Mucosa of stomach (tissue), 1 donor: ENCODE measurements around the gene SWAP70.

Experiments
- H3K27me3 ChIP-seq: one replicate; pipeline ENCODE4 v1.7.0; 2013; ENCODE audit warnings: mild to moderate bottlenecking, low read length; ENCODE audit not compliant: control insufficient read depth, insufficient read depth
- H3K36me3 ChIP-seq: one replicate; pipeline ENCODE4 v1.7.0; 2013; ENCODE audit warnings: low read length; ENCODE audit not compliant: control insufficient read depth, insufficient read depth
- H3K4me1 ChIP-seq: one replicate; pipeline ENCODE4 v1.7.0; 2013; ENCODE audit warnings: mild to moderate bottlenecking, low read length; ENCODE audit not compliant: control insufficient read depth, insufficient read depth
- H3K4me3 ChIP-seq: one replicate; pipeline ENCODE4 v1.7.0; 2013; ENCODE audit warnings: low read length
- H3K9ac ChIP-seq: one replicate; pipeline ENCODE4 v1.7.0; 2013; ENCODE audit warnings: mild to moderate bottlenecking, low read length, moderate library complexity
- H3K9me3 ChIP-seq: one replicate; pipeline ENCODE4 v1.7.0; 2013; ENCODE audit warnings: mild to moderate bottlenecking, low read length, moderate library complexity; ENCODE audit not compliant: control insufficient read depth
- donor health status: Pancreatic carcinoma.

SWAP70 gene

DNA sequence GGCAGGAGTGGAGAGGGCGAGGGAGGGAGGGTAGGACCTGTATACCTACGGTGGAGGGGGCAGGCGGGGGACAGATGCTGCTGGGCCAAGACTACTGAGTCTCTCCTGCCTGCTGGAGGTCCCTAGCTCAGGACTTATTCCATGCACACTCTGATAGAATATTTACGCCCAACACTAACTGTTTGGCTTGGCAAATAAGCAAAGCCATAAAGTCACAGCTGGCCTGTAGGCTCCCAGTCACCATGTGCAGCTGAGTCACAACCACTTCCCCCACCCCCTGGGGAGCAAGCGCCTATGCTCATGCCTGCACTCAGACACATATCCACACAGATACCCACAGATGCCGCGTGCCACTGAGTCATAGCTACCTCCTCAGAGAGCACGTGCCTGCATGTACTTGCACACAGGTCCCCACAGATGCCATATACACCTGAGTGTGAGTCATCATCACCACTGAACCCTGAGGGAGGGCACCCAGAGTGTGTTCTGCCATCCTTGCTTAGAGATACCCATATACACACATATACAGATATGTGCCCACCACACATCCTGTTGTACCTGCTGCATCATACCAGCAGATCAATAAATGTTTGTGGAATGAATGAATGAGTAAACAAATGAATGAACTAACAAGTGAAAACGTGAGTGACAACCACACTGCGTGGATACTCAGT is 95.8 kb downstream of the SWAP70 start:
- Histone ChIP-seq H3K9ac (no peak overlapping the region), H3K9me3 (no peaks in the 10 kb centered on the region), H3K36me3 (no peaks in the 10 kb centered on the region), H3K27me3 (no peaks in the 10 kb centered on the region), H3K4me1 (peaks cover 26% of the 10 kb centered on the region), H3K4me3 (no peak overlapping the region)

DNA sequence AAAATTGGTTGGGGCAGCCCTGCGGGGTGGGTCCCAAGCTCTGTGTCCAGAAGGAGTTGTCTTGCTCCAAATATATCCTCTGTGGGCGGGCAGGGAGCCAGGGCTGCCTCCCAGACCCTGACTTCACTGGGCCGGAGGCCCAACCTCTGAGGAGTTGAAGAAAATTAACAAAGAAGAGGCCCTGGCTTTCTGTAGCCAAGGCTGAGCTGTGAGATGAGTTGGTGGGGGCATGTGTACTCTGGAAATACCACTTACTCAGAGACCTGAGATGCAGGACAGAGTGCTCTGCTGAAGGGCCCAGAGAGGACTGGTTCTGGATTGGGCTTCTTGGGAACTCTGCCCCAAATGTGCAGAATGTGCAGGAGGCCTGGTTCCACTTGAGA is 96.3 kb downstream of the SWAP70 start:
- Histone ChIP-seq H3K9ac (no peak overlapping the region), H3K4me1 (peaks cover 26% of the 10 kb centered on the region), H3K27me3 (no peaks in the 10 kb centered on the region), H3K9me3 (no peaks in the 10 kb centered on the region), H3K4me3 (no peak overlapping the region), H3K36me3 (no peaks in the 10 kb centered on the region)

DNA sequence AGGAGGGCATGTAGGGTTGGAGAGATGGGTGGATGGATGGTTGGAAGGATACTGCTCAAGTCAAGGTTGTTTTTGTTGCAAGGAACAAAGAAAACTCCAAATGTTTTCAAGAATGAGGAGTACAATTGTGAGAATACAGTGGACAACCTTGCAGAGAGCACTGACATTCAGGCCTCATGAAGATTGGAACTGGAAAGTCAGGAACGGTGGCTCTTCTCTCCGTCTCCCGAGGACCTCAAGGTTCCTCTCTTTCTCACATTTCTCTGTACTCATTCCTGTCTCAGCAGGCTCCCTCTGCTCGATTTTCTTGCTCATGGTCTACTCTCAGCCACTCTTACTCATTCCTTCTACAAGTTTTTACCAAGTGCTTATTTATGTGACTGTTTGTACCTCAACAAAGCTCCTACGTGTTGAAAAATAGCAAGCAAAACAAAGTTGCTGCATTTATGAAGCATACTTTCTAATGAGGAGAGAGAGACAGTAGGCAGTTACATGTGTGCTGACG is 97.6 kb downstream of the SWAP70 start:
- Histone ChIP-seq H3K27me3 (no peaks in the 10 kb centered on the region), H3K4me3 (no peak overlapping the region), H3K36me3 (no peaks in the 10 kb centered on the region), H3K9me3 (no peaks in the 10 kb centered on the region), H3K9ac (no peak overlapping the region), H3K4me1 (peaks cover 26% of the 10 kb centered on the region)

DNA sequence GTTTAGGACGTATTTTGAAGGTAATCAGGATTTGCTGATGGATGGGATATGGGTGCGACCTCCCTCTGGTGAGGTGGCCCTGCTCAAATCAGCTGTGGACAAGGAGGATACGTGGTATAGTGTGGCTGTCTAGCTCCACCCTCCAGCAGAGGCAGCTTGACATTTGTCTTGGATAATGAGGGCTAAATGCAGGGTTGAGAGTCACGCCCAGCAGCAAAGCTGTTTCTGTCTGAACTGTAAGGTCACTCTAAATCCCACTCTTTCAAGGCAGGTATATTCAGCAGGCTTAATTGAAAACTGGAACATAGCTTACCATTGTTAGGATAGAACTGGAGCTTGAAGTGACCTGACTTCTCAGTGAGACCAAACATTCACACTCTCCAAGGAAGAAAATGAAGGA is 98.7 kb downstream of the SWAP70 start:
- H3K4me3 ChIP-seq: no peak overlapping the region
- no peak overlapping the region for H3K9ac ChIP-seq
- no peaks in the 10 kb centered on the region for H3K36me3 ChIP-seq
- peaks cover 23% of the 10 kb centered on the region for H3K4me1 ChIP-seq
- H3K27me3 ChIP-seq: no peaks in the 10 kb centered on the region
- no peaks in the 10 kb centered on the region for H3K9me3 ChIP-seq

DNA sequence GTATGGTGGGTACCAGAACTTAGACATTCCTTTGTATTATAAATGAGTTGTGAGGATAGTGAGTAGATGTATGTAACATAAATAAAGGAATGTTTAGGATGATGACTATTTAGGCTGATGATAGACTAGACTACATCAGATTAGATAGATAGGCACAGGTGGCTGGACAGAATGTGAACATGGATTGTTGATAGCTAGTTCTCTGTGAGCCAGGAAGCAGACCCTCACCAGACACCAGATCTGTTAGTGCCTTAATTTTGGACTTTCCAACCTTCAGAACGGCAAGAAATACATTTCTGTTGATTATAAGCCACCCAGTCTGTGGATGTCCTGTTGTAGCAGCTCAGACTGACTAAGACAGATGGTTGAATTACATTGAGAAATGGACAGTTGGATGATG is 99.4 kb downstream of the SWAP70 start:
- Histone ChIP-seq H3K36me3 (no peaks in the 10 kb centered on the region), H3K9me3 (no peaks in the 10 kb centered on the region), H3K9ac (no peak overlapping the region), H3K27me3 (no peaks in the 10 kb centered on the region), H3K4me1 (peaks cover 18% of the 10 kb centered on the region), H3K4me3 (no peak overlapping the region)

DNA sequence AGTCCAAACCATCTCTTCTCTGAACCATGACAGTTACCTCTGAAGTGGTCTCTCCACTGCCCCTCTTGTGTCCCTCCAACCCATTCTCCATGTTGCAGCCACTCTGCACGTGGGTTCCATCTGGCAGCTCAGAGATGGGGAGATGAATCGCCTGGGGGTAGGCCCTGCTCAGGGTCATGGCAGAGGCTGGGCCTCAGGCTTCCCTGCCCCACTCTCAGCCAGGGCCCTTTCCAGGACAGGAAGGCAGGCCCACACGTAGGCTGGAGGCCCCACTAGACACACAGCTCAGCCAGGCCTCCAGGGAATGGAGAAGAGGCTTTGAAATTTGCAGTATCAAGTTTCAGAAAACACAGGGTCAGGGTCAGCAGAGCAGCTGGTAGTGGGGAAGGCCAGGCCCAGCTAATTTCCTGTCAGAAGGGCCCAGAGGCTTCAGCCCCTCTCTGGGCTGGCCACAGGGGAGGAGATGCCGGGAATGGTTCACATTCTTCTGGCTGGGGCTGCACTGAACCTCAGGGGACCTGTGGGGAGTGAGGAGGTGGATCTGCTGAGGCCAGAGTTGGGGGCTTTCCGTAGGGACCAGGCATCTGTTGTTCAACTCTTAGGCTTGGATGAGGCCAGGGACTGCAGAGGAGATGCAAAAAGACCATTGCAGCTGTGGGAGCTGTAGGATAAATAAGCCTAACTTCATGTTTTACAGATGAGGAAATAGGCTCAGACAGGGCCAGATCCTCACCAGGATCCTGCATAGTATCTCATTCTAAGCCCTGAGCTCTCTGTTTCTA is 101.6 kb downstream of the SWAP70 start:
- no peaks in the 10 kb centered on the region for H3K9me3 ChIP-seq
- no peaks in the 10 kb centered on the region for H3K4me1 ChIP-seq
- no peaks in the 10 kb centered on the region for H3K36me3 ChIP-seq
- no peak overlapping the region for H3K9ac ChIP-seq
- no peaks in the 10 kb centered on the region for H3K27me3 ChIP-seq
- no peak overlapping the region for H3K4me3 ChIP-seq

DNA sequence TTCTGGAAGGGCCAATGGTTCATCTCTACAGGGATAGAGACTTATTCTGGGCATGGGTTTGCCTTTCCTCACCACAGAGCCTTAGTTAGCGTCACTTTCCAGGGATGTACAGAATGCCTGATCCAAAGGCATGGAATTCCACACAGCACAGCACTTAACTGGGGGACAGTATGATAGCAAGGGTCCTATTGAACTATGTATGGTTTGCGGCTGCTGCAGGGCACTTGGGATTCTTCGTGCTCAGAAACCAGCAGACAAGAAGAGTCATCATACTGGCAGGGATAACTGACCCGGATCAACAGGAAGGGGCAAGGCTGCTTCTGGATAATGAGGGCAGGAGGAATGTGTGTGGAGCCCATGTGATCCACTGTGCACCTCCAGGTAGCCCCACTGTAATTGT is 105.7 kb downstream of the SWAP70 start:
- H3K27me3 ChIP-seq: no peaks in the 10 kb centered on the region
- H3K36me3 ChIP-seq: no peaks in the 10 kb centered on the region
- no peak overlapping the region for H3K4me3 ChIP-seq

DNA sequence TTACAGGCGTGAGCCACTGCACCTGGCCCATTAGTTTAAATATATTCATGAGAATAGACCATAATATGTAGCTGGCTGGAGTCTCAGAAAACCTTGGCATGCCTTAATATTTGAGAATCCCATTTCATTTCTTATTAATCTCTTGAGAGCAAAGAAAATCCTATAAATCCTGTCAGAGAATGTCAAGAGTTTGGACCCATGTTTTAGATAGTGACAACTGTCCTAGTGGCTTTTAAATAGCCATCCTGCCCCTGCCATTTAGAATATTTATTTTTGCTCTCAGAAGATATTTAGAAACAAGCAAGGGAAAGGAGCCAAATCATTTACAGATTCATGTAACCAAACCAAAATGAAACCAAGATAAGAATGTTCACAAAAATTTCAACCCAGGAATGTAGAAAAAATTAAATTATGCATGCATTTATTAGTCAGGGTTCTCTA is 107.2 kb downstream of the SWAP70 start:
- Histone ChIP-seq H3K36me3 (no peaks in the 10 kb centered on the region), H3K9me3 (no peaks in the 10 kb centered on the region), H3K4me3 (no peak overlapping the region), H3K27me3 (no peaks in the 10 kb centered on the region), H3K4me1 (no peaks in the 10 kb centered on the region), H3K9ac (no peak overlapping the region)

More for the DNA sequence above, 105.7 kb downstream of the SWAP70 start:
- H3K9me3 ChIP-seq: no peaks in the 10 kb centered on the region
- no peaks in the 10 kb centered on the region for H3K4me1 ChIP-seq
- H3K9ac ChIP-seq: no peak overlapping the region

DNA sequence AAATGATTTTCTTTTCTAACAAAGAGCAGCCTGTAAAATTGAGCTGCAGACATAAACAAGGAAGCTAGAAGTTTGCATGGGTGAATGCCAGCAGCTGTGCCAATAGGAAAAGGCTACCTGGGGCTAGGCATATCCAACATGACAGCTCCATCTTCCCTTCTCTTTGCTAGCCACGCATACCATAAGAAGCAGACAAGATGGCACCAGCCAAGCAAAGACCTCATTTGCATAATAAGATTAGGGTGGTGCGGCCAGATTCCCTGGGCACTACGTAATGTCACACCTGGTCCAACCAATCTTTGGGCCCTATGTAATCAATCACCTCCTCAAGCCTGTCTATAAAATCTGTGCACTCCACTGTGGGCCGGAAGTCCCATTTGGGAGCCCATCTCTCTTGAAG is 108.3 kb downstream of the SWAP70 start:
- no peaks in the 10 kb centered on the region for H3K9me3 ChIP-seq

DNA sequence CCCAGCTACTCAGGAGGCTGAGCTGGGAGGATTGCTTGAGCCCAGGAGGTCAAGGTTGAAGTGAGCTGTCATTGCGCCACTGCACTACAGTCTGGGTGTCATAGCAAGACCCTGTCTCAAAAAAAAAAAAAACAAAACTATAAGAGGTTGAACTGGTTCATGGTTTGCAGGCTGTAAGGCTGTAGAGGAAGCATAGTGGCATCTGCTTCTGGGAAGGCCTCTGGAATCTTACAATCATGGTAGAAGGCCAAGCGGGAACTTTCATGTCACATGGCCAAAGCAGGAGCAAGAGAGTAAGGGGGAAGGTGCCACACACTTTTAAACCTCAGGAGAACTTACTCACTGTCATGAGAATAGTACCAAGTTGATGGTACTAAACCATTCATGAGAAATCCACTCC is 109.6 kb downstream of the SWAP70 start:
- Histone ChIP-seq H3K9me3 (no peaks in the 10 kb centered on the region), H3K9ac (no peak overlapping the region), H3K4me1 (no peaks in the 10 kb centered on the region), H3K4me3 (no peak overlapping the region), H3K36me3 (no peaks in the 10 kb centered on the region), H3K27me3 (no peaks in the 10 kb centered on the region)

More for the DNA sequence above, 108.3 kb downstream of the SWAP70 start:
- H3K4me3 ChIP-seq: no peak overlapping the region
- H3K9ac ChIP-seq: no peak overlapping the region
- no peaks in the 10 kb centered on the region for H3K4me1 ChIP-seq
- H3K27me3 ChIP-seq: no peaks in the 10 kb centered on the region
- H3K36me3 ChIP-seq: no peaks in the 10 kb centered on the region

DNA sequence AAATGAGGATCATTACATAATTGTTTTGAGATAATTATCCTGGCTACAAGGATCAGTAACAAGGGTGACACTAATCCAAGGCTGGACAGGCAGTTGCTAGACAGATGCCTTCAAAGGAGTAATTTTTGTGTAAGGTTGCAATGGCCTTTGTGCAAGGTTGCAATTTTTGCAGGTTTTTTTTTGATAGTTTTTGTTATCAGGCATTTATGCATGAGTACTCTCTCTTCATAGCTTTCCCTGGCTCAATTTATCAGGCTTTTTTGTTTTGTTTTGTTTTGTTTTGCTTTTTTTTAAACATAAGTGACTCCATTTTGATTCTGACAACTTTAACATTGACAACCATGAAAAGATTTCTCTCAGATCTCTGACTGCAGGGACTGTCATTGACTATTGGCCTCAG is 110.2 kb downstream of the SWAP70 start:
- Histone ChIP-seq H3K27me3 (no peaks in the 10 kb centered on the region), H3K36me3 (no peaks in the 10 kb centered on the region), H3K9ac (no peak overlapping the region), H3K4me3 (no peak overlapping the region), H3K4me1 (no peaks in the 10 kb centered on the region), H3K9me3 (no peaks in the 10 kb centered on the region)

DNA sequence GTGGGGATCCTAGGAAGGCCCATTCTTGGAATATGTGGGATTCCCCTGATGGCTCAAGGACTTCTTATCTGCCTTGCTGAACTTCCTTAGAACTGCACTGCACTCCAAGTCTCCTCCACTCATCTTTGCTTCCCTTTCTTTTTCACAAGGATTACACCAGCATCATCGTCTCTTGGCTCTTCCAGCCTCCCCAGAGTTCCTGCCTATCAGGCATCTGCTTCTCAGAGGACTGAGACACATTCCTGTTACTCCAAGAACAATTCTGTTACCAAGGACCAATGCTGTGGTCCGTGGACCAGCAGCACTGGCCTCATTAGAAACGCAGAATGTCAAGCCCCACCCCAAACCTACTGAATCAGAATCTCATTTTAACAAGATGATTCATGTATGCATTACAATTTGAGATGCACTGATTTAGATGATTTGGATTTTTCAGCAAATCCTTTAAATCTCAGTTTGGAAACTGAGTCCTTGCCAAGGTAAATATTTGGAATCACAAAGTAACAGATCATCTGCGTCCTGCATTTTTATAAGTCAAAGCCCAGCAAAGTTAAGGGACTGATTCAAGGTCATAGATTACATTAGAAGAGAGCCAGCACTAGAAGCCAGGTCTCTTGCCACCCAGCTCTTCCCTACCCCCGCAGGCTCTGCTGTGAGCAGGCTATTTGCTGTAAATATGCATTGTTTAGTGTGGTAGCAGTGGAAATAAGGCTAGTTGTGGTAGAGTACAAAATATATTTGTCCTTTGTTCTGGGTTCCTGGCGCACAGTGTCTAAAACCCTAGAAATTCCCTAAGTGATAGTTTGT is 110.9 kb downstream of the SWAP70 start:
- H3K36me3 ChIP-seq: no peaks in the 10 kb centered on the region
- no peak overlapping the region for H3K4me3 ChIP-seq
- H3K4me1 ChIP-seq: no peaks in the 10 kb centered on the region
- H3K27me3 ChIP-seq: no peaks in the 10 kb centered on the region
- H3K9ac ChIP-seq: no peak overlapping the region
- H3K9me3 ChIP-seq: no peaks in the 10 kb centered on the region
